PC-3 (cell line): ENCODE results near the gene EPHB1. TPM values are rescaled to one million over a fixed set of nuclear protein-coding genes. Genes with fewer than 3 reads are reported as not detected.

ENCODE experiments used
- ATAC-seq: fragments of 200-7000 bp; cut with Tn5 transposase; 2 replicates; pipeline ENCODE4 v1.9.1; 2020; ENCODE audit warnings: mild to moderate bottlenecking, moderate library complexity
- BruUV-seq: library from RNA; stranded (reverse); fragments of 400-500 nt; replicated peaks from 2 replicates; lab custom pipeline; 2021; lab: Mats Ljungman, UMichigan
- CTCF ChIA-PET: fragments of 300-600 bp; sonication (Branson Sonifier 250); formaldehyde crosslinking; loops from one replicate; lab custom pipeline; 2022; ENCODE audit warnings: antibody characterized with exemption; lab: Charles Lee
- POLR2A ChIA-PET: fragments of 300-600 bp; sonication (Branson Sonifier 250); formaldehyde crosslinking; loops from one replicate; lab custom pipeline; 2022; ENCODE audit warnings: antibody characterized with exemption; ENCODE audit not compliant: unreplicated experiment; lab: Charles Lee
- DNase-seq: peaks from one replicate; pipeline ENCODE4 v3.0.0-alpha.2; 2015
- H2AFZ ChIP-seq: fragments of 300-600 bp; sonication (generic); 2 replicates; pipeline ENCODE4 v1.6.0; 2016; ENCODE audit warnings: antibody characterized with exemption, low read length
- H3F3A ChIP-seq: fragments of 300-600 bp; sonication (generic); one replicate; pipeline ENCODE4 v1.6.0; 2017; ENCODE audit warnings: antibody characterized with exemption, low read length, control low read depth, mild to moderate bottlenecking; ENCODE audit not compliant: unreplicated experiment
- H3K27ac ChIP-seq: fragments of 300-600 bp; sonication (generic); 2 replicates; pipeline ENCODE4 v1.5.1; 2016; ENCODE audit warnings: mild to moderate bottlenecking, low read length
- H3K27me3 ChIP-seq: fragments of 300-600 bp; sonication (generic); 2 replicates; pipeline ENCODE4 v1.6.1; 2016; ENCODE audit warnings: low read length, mixed read lengths
- H3K36me3 ChIP-seq: fragments of 300-600 bp; sonication (generic); 2 replicates; pipeline ENCODE4 v1.6.1; 2016; ENCODE audit warnings: low read depth, mixed run types, low read length, mixed read lengths
- H3K4me1 ChIP-seq: fragments of 300-600 bp; sonication (generic); 2 replicates; pipeline ENCODE4 v1.5.1; 2016; ENCODE audit warnings: low read length; ENCODE audit not compliant: insufficient read depth
- H3K4me2 ChIP-seq: fragments of 300-600 bp; sonication (generic); 2 replicates; pipeline ENCODE4 v1.6.0; 2016; ENCODE audit warnings: low read length
- H3K4me3 ChIP-seq: fragments of 300-600 bp; sonication (generic); 2 replicates; pipeline ENCODE4 v1.5.1; 2016; ENCODE audit warnings: mild to moderate bottlenecking, low read length, mixed read lengths
- H3K79me2 ChIP-seq: fragments of 300-600 bp; sonication (generic); 2 replicates; pipeline ENCODE4 v1.6.1; 2017; ENCODE audit warnings: low read length, mixed read lengths
- H3K9ac ChIP-seq: fragments of 300-600 bp; sonication (generic); 2 replicates; pipeline ENCODE4 v1.6.0; 2016; ENCODE audit warnings: mild to moderate bottlenecking, low read length
- H3K9me2 ChIP-seq: fragments of 300-600 bp; sonication (generic); replicated peaks from 2 replicates; pipeline ENCODE4 v1.6.1; 2016; ENCODE audit warnings: mixed run types, low read length, mixed read lengths
- H3K9me3 ChIP-seq: fragments of 300-600 bp; sonication (generic); 2 replicates; pipeline ENCODE4 v1.6.1; 2016; ENCODE audit warnings: low read length, mixed read lengths
- H4K20me1 ChIP-seq: fragments of 300-600 bp; sonication (generic); 2 replicates; pipeline ENCODE4 v1.6.1; 2016; ENCODE audit warnings: low read length, mixed read lengths
- EZH2 ChIP-seq: fragments of 300-600 bp; sonication (generic); IDR thresholded peaks from one replicate; pipeline ENCODE4 v1.6.1; 2017; ENCODE audit warnings: antibody characterized with exemption, mild to moderate bottlenecking, low read length; ENCODE audit not compliant: unreplicated experiment
- EZH2phosphoT487 ChIP-seq: fragments of 300-600 bp; sonication (generic); IDR thresholded peaks from 2 replicates; pipeline ENCODE4 v1.6.1; 2018; ENCODE audit warnings: mild to moderate bottlenecking, antibody characterized with exemption, low read length, borderline replicate concordance
- intact Hi-C: fragments of 100-400 bp; cut with micrococcal nuclease; formaldehyde crosslinking; loops from 2 replicates; pipeline ENCODE4 v1.9.0; 2023
- total RNA-seq: library from RNA; depleted of rRNA; stranded (reverse); fragments of >200 nt; gene quantifications from 2 replicates; pipeline ENCODE4 v1.2.3, GENCODE V29; 2014
- TF ChIP-seq, protein P1 (sequence below): fragments of 300-600 bp; sonication (generic); conservative IDR thresholded peaks from 2 replicates; pipeline ENCODE4 v1.5.1; 2017; ENCODE audit warnings: antibody characterized with exemption, low read depth, mild to moderate bottlenecking, low read length

EPHB1 gene
- total RNA-seq, 1 experiment from 2014 or later, result 0.69 TPM

DNA sequence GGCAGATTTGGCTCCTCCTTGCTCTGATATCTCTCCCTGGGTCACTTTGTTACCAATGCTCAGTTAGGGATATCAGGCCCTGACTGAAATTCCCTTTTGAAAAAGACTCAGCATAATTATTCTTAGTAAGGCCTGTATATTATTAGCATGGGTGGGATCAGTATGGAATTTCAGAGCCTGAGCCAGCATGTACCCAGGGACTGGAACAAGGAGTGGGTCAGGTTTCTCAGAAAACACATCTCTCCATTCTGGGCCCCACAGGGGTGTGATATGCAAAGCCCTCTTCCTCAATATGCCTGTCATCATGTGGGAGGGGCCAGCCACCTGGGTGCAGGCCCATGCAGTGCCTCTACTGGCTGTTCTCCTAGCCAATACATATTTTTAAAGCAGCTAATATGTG is 423.2 kb downstream of the EPHB1 start:
- Histone ChIP-seq H4K20me1 (no peaks in the 10 kb centered on the region), H3K36me3 (no peaks in the 10 kb centered on the region), H3K9ac (no peak overlapping the region), H3F3A (no peaks in the 10 kb centered on the region), H3K27ac (no peak overlapping the region), H3K27me3 (no peaks in the 10 kb centered on the region), H3K4me2 (no peak overlapping the region), H3K4me1 (no peaks in the 10 kb centered on the region), H2AFZ (no peak overlapping the region), H3K4me3 (no peak overlapping the region), H3K79me2 (no peaks in the 10 kb centered on the region), H3K9me3 (no peaks in the 10 kb centered on the region), H3K9me2 (no peaks in the 10 kb centered on the region)
- intact Hi-C loops, result no loop called here
- ATAC-seq, result no peak
- no peak for DNase-seq
- no peak for TF ChIP-seq EZH2phosphoT487
- TF ChIP-seq, protein P1, sequence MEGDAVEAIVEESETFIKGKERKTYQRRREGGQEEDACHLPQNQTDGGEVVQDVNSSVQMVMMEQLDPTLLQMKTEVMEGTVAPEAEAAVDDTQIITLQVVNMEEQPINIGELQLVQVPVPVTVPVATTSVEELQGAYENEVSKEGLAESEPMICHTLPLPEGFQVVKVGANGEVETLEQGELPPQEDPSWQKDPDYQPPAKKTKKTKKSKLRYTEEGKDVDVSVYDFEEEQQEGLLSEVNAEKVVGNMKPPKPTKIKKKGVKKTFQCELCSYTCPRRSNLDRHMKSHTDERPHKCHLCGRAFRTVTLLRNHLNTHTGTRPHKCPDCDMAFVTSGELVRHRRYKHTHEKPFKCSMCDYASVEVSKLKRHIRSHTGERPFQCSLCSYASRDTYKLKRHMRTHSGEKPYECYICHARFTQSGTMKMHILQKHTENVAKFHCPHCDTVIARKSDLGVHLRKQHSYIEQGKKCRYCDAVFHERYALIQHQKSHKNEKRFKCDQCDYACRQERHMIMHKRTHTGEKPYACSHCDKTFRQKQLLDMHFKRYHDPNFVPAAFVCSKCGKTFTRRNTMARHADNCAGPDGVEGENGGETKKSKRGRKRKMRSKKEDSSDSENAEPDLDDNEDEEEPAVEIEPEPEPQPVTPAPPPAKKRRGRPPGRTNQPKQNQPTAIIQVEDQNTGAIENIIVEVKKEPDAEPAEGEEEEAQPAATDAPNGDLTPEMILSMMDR, result no peak
- no peak for TF ChIP-seq EZH2
- ChIA-PET CTCF (no interaction called here), POLR2A (no interaction called here)
- BruUV-seq, result no TSS peak

DNA sequence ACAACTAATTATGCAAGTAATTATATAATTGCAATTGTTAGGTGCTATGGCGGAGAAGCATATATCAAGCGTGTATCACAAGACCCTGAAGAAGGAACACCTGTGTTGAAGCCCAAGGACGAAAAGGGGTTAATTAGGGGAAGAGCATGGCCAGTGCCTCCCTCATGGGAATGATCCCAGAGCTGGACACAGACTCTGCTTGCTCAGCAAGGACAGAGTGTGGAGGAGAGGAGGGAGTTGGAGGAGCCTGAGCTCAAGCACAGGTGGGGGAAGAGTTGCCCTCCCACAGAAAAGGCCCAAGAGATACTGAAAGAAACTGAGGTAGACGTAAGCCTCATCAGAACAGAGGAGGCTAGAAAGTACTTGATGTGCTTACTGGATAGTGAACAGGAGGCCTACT is 423.7 kb downstream of the EPHB1 start:
- no peak overlapping the region for H2AFZ ChIP-seq
- no peaks in the 10 kb centered on the region for H3K9me3 ChIP-seq
- H3K9me2 ChIP-seq, result no peaks in the 10 kb centered on the region
- H3K4me1 ChIP-seq, result no peaks in the 10 kb centered on the region
- BruUV-seq, result no TSS peak
- ChIA-PET POLR2A (no interaction called here), CTCF (no interaction called here)
- no peaks in the 10 kb centered on the region for H3K27me3 ChIP-seq
- H3K79me2 ChIP-seq, result no peaks in the 10 kb centered on the region
- no peaks in the 10 kb centered on the region for H3F3A ChIP-seq
- H3K4me3 ChIP-seq, result no peak overlapping the region
- intact Hi-C loops, result no loop called here
- no peak overlapping the region for H3K9ac ChIP-seq
- H3K27ac ChIP-seq, result no peak overlapping the region
- DNase-seq, result no peak
- no peak for ATAC-seq
- no peak for TF ChIP-seq EZH2
- TF ChIP-seq, protein P1, result no peak
- TF ChIP-seq EZH2phosphoT487, result no peak
- no peaks in the 10 kb centered on the region for H3K36me3 ChIP-seq
- no peak overlapping the region for H3K4me2 ChIP-seq
- H4K20me1 ChIP-seq, result no peaks in the 10 kb centered on the region

DNA sequence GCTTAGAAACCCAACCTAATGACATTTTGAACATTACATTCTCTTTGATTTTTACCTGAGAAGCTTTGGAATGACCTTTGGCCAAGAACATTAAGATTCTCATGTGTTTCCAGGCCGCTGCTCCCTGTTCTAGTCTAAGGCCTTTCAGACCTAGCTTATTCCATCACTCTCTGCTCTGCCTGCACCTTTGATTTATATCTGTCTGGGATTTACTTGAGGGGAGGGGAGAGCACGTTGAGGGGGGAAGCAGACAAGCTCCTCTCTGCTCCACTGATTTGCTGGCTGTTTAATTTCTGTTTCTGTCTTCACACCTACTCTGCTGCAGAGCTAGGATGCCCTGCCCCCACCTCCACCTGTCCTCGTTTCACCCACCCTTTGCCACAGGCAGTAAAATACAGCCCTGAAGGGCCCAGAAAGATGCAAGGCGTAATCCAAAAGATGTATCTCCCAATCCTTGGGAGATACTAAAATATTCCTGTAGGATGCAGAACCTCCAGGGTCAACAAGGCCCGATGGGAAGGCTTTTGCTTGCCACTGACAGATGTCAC is 429.8 kb downstream of the EPHB1 start:
- Histone ChIP-seq H2AFZ (no peak overlapping the region), H3F3A (no peaks in the 10 kb centered on the region), H3K4me2 (no peak overlapping the region), H3K4me3 (no peak overlapping the region), H4K20me1 (no peaks in the 10 kb centered on the region), H3K9me2 (no peaks in the 10 kb centered on the region), H3K27me3 (no peaks in the 10 kb centered on the region), H3K9me3 (no peaks in the 10 kb centered on the region), H3K4me1 (no peaks in the 10 kb centered on the region), H3K79me2 (no peaks in the 10 kb centered on the region), H3K36me3 (no peaks in the 10 kb centered on the region), H3K9ac (no peak overlapping the region), H3K27ac (no peak overlapping the region)
- ChIA-PET POLR2A (no interaction called here), CTCF (no interaction called here)
- no TSS peak for BruUV-seq
- intact Hi-C loops, result no loop called here
- ATAC-seq, result no peak
- DNase-seq, result no peak
- TF ChIP-seq, protein P1, result no peak
- TF ChIP-seq EZH2 (no peak), EZH2phosphoT487 (no peak)
